Measurements from ENCODE around the gene PIGW.

Gene PIGW

DNA sequence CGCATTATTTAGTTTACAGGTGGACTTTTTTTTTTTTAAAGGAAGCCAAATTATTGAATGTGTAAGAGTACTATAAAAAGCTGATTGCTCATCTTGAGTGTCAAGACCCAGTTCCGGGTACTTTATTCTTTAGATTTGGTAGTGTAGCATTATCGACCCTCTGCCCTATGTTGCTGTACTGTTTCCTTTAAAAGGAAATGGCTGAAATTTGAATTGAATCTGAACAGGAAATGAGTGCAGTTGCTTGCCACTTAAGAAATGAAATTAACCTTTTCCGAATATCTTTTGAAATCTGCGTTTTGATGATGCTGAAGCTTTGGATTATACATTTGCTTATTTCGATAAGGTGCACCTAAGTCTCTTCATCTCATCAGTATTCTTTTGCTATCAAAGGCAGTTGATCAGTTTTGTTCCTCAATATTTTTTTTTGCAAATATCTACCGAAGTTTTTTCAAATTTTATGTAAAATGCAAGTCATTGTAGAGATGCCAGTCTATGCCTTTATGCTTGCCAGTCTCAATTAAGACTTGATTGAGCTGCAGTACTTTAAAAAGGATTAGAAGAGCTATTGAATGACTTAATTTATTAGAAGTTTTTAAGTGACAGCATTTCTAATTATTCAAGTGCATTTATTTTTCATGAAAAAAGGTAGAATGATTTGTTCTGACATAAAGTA, 11.8 kb downstream of the PIGW start:
- DNase-seq (ENCODE audit: low spot score), result no peak

DNA sequence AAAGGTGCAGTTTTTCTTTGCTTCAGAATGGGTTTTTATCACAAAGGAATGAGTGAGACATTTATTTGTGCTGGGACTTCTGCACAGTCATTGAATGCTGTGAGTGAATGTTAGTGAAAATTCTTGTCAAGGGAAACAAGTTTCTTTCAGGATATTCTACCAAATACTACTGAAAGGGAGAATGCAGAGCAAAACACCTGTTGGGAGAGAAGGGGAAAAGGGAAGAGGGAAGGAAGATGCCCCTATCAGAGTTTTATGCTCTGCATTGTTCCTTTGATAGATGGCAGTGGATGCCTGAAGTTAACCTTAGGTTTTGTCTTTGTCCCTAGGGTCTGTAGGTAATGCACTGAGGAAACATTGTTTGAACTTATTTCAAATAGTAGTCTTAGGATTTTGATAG, 13.0 kb downstream of the PIGW start:
- DNase-seq (ENCODE audit: low spot score), result no peak

DNA sequence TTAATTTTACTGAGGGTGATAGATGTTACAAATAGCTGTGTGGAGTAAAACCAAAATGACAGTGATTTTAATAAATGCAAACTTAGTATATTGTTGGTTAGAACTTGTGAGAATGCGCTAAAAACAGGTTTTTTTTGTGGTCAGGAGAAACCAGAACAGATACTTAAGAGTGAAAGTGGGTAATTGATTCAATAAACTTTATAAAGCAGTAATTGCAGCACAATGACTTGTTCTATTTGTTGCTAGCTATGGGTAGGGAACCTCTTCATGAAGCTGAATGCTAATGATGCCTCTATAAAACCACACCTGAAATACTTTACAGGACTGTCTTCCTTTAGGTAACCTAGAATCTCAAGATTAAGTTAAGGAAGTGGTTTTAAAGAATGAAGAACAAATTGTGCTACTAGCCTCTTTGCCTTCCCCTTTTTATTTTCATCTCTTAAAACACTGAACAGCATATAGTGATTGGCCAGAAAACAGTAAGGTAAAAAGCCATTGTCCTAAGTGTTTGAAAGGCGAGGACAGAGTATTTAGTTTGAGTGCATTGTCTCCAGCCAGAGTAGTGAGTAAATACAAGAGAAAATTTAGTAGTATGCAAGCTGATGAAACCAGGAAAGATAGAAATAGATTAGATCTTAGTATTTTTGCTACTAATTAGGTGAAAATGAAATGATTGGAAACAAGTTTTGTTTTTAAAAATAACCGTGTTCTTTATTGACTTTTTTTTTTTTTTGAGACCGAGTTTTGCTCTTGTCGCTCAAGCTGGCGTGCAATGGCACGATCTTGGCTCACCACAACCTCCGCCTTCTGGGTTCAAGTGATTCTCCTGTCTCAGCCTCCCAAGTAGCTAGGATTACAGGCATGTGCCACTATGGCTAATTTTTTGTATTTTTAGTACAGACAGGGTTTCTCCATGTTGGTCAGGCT, 16.0 kb downstream of the PIGW start:
- DNase-seq (ENCODE audit: low spot score), result no peak

DNA sequence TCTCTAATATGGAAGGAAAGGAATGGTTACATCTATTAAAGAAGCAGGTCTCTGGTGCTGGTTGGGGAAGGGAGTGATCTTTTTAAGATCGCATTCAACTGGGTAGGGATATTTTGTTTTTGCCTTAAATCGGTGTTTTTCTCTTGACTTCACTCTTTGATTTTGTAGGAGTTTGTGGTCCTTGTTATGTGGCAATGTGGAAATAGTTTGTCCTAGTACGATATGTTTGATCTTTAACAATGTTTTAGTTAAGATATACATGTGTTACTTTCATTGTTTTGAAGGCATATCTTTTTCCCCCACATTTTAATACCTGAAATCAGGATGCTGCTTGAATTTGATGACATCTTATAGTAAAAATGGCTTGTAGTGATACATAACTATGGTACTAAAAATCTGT, 18.7 kb downstream of the PIGW start:
- DNase-seq (ENCODE audit: low spot score), result no peak

DNA sequence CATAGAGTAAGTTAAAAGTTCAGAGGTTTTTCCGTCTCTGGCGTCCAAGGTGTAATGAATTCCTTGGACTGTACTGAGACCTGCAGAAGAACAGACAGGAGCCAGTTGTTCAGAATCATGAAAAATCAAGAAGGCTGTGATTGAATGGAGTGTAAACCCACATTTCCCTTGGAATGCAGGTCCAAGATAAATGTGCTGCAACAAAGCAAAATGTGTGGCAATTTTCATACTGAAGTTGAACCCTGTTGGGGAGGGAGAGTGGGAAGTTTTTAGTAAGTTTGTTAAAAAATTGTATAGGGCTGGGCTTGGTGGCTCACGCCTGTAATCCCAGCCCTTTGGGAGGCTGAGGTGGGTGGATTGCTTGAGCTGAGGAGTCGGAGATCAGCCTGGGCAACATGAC, 31.3 kb downstream of the PIGW start:
- DNase-seq (ENCODE audit: low spot score), result no peak

DNA sequence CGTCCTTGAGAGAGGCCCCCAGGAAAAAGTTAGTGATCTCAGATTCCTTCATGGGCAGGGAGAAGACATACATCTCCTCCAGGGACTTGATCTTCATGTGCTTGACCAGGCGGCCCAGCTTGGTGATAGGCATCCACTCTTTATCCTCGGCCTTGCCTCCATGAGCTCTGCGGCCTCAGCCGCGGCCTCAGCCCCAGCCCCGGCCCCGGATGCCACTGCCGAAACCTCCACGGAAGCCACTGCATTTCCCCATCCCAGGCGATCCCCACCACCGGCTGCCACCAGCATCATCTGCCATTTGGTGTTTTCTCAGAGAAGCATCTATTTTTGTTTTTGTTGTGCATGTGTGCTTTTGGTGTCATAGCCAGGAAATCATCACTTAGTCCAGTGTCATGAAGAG, 40.2 kb downstream of the PIGW start:
- no peak for DNase-seq (ENCODE audit: low spot score)

DNA sequence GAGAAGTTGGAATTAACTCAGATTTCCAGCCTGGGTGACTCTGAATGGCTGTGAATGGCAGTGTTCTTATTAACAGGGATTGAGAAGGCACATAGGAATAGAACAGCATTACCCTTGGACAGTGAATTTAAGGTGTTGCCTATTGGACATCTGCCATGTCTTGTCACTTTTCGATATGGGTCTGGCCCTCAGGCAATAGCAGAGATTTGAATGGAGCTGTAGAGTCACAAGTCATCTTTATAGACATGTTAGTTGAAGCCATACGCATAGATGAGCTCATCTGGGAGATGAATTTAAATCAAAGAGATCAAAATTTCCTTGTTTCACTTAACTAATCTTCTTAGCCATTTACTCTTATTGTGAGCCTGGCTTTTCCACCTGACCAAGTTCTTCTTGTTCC, 42.0 kb downstream of the PIGW start:
- DNase-seq (ENCODE audit: low spot score), result no peak

DNA sequence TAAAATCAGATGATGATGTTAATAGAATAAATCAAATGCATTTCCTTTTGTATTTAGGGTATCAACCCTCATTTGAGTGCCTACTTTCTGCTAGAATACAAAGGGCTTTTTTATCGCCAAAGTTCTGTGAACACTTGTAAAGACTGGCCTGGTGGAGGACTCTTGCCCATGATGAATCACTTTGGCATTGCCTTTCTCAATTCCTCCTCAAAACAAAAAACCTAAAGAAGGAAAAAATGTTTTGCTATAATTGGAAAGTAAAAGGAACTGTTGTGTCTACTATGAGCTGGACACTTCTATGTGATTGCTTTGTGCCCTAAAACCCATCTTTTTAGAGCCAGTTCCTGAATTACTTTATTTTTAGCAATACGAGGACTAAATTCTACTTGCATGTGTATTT, 43.9 kb downstream of the PIGW start:
- DNase-seq (ENCODE audit: low spot score), result no peak

DNA sequence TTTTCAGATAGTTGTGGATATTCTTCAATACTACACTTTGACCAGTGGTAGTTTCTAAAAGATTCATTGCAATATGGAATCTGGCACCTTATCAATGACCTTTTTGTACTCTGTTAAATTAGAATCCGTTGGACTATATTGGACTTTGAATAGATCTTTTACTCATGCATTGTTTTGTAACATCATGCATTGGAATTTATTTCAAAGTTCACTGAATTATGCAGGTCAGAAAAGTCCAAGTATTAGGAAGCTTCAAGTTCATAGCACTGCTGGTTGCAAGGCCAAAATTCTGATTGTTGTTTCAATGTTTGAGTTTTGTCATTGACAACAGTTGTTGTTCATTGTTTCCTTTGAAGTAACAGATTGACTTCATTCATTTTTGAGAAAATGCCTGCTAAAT, 49.0 kb downstream of the PIGW start:
- DNase-seq (ENCODE audit: low spot score), result no peak

DNA sequence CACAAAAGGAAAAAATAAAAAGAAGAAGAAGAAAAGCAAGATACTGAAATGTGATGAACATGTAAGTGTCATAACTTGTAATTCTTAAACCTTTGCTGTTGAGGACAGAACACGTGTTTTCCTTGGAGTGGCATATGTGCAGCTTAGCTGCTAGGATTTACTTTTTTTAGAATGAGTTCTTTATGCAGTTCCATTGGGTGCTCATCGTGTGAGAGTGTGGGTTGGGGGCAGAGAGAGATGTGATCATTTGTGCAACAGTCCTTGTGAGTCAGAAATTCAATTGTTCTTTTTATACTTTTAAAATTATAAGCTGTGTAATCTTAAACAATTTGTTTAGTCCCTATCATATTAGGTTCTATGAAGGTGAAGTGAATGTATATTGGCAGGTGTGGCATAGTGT, 51.4 kb downstream of the PIGW start:
- no peak for DNase-seq (ENCODE audit: low spot score)
